H1 (cell line): ENCODE measurements around the gene SLC38A7. TPM values are rescaled to one million over a fixed set of nuclear protein-coding genes. Genes with fewer than 3 reads are reported as not detected.
A peak's percentile ranks its signal among the peaks of the same experiment; 100 is the strongest.

ENCODE experiments used
- CTCF ChIA-PET: fragments of 300-600 bp; sonication (Branson Sonifier 250); formaldehyde crosslinking; loops from one replicate; lab custom pipeline; 2021; ENCODE audit not compliant: partially characterized antibody; lab: Charles Lee
- POLR2A ChIA-PET: fragments of 300-600 bp; sonication (Branson Sonifier 250); formaldehyde crosslinking; loops from one replicate; lab custom pipeline; 2021; ENCODE audit warnings: inconsistent platforms; ENCODE audit not compliant: partially characterized antibody; lab: Charles Lee
- DNase-seq, 2 experiments: peaks; one replicate each; pipeline versions ENCODE4 v3.0.0 to v3.0.0-alpha.2; 2010 to 2022; ENCODE audit warnings: low spot score in 2 of 2, low read depth in 1 of 2, mixed read lengths in 1 of 2
- FAIRE-seq: peaks from 2 replicates; lab custom pipeline; 2011; peaks lifted over from hg19 to GRCh38; lab: Jason Lieb, UNC
- H2AFZ ChIP-seq: 2 replicates; pipeline ENCODE4 v1.8.1; 2012; ENCODE audit warnings: low read length, inconsistent platforms
- H2AK5ac ChIP-seq: 2 replicates; pipeline ENCODE4 v1.6.1; 2013; ENCODE audit warnings: low read depth, low read length
- H2BK120ac ChIP-seq: replicated peaks from 2 replicates; pipeline ENCODE3; 2013; ENCODE audit warnings: low read depth, low read length, inconsistent platforms
- H2BK12ac ChIP-seq: 2 replicates; pipeline ENCODE4 v1.6.1; 2013; ENCODE audit warnings: low read depth, low read length
- H2BK15ac ChIP-seq: 2 replicates; pipeline ENCODE4 v1.6.1; 2013; ENCODE audit warnings: low read length
- H2BK20ac ChIP-seq: 2 replicates; pipeline ENCODE4 v1.6.1; 2013; ENCODE audit warnings: low read length
- H2BK5ac ChIP-seq: 2 replicates; pipeline ENCODE4 v1.6.1; 2013; ENCODE audit warnings: low read depth, low read length
- H3K14ac ChIP-seq: 2 replicates; pipeline ENCODE4 v1.6.1; 2013; ENCODE audit warnings: inconsistent platforms; ENCODE audit not compliant: insufficient read length
- H3K18ac ChIP-seq: 2 replicates; pipeline ENCODE4 v1.6.1; 2013; ENCODE audit warnings: low read length; ENCODE audit errors: extremely low read depth
- H3K23ac ChIP-seq: 2 replicates; pipeline ENCODE4 v1.6.1; 2013; ENCODE audit warnings: inconsistent platforms; ENCODE audit not compliant: insufficient read length
- H3K23me2 ChIP-seq: 2 replicates; pipeline ENCODE4 v1.6.1; 2013; ENCODE audit warnings: low read depth, low read length
- H3K27ac ChIP-seq: 2 replicates; pipeline ENCODE4 v1.6.1; 2011; ENCODE audit warnings: low read depth, low read length, inconsistent platforms
- H3K27me3 ChIP-seq, 4 experiments: replicated peaks in 1 of 4; 1 replicate in 1 of 4; 2 replicates in 3 of 4; pipeline versions ENCODE4 v1.6.1 to v1.8.1; 2011 to 2013; ENCODE audit warnings: low read length in 3 of 4, mild to moderate bottlenecking in 3 of 4, inconsistent platforms in 2 of 4, mixed read lengths in 2 of 4, moderate library complexity in 1 of 4; ENCODE audit not compliant: control insufficient read depth in 3 of 4, insufficient read depth in 3 of 4; ENCODE audit errors: extremely low read depth in 1 of 4
- H3K36me3 ChIP-seq, 4 experiments: 2 replicates each; pipeline versions ENCODE4 v1.6.1 to v1.8.1; 2011 to 2013; ENCODE audit warnings: mild to moderate bottlenecking in 4 of 4, low read length in 3 of 4, moderate library complexity in 2 of 4, control low read depth in 1 of 4, inconsistent platforms in 1 of 4; ENCODE audit not compliant: insufficient read depth in 4 of 4, control insufficient read depth in 2 of 4
- H3K4ac ChIP-seq: replicated peaks from 2 replicates; pipeline ENCODE3; 2013; ENCODE audit warnings: low read length, low read depth, mixed read lengths, inconsistent platforms; ENCODE audit not compliant: insufficient read length
- H3K4me1 ChIP-seq, 4 experiments: replicated peaks in 1 of 4; 1 replicate in 1 of 4; 2 replicates in 3 of 4; pipeline versions ENCODE4 v1.6.1 to v1.8.1; 2011 to 2013; ENCODE audit warnings: low read length in 3 of 4, inconsistent platforms in 2 of 4, mixed read lengths in 1 of 4; ENCODE audit not compliant: insufficient read depth in 4 of 4, control insufficient read depth in 3 of 4
- H3K4me2 ChIP-seq, 2 experiments: 2 replicates each; pipeline versions ENCODE4 v1.6.1 to v1.8.1; 2011 to 2013; ENCODE audit warnings: low read depth in 2 of 2, low read length in 2 of 2, control low read depth in 1 of 2, inconsistent platforms in 1 of 2, mild to moderate bottlenecking in 1 of 2; ENCODE audit not compliant: insufficient read depth in 1 of 2
- H3K4me3 ChIP-seq, 4 experiments: fragments of 200-600, 300-600 bp in 1 of 4; sonication (generic), shearing (Covaris generic), sonication (Bioruptor Twin) in 1 of 4; 2 replicates each; pipeline versions ENCODE4 v1.5.1 to v1.8.1; 2011 to 2016; ENCODE audit warnings: low read length in 4 of 4, low read depth in 3 of 4, control low read depth in 2 of 4, inconsistent platforms in 2 of 4, mild to moderate bottlenecking in 2 of 4, mixed read lengths in 1 of 4, moderate library complexity in 1 of 4; ENCODE audit not compliant: insufficient read depth in 2 of 4; ENCODE audit errors: extremely low read depth in 1 of 4
- H3K56ac ChIP-seq: replicated peaks from 2 replicates; pipeline ENCODE3; 2013; ENCODE audit warnings: low read depth, mild to moderate bottlenecking, mixed read lengths, low read length, inconsistent platforms; ENCODE audit not compliant: insufficient read length
- H3K79me1 ChIP-seq: 2 replicates; pipeline ENCODE4 v1.6.1; 2013; ENCODE audit warnings: low read depth, low read length, control low read depth
- H3K79me2 ChIP-seq, 2 experiments: 2 replicates each; pipeline versions ENCODE4 v1.6.1 to v1.8.1; 2012 to 2013; ENCODE audit warnings: low read length in 2 of 2, mild to moderate bottlenecking in 2 of 2, inconsistent platforms in 1 of 2; ENCODE audit not compliant: insufficient read depth in 2 of 2, control insufficient read depth in 1 of 2
- H3K9ac ChIP-seq, 4 experiments: replicated peaks in 1 of 4; 1 replicate in 1 of 4; 2 replicates in 3 of 4; pipeline versions ENCODE4 v1.6.1 to v1.8.1; 2011 to 2013; ENCODE audit warnings: low read depth in 3 of 4, low read length in 3 of 4, control low read depth in 2 of 4, mild to moderate bottlenecking in 2 of 4, moderate library complexity in 2 of 4, inconsistent platforms in 1 of 4; ENCODE audit errors: extremely low read depth in 1 of 4
- H3K9me3 ChIP-seq, 2 experiments: 2 replicates each; pipeline versions ENCODE4 v1.6.1 to v1.8.1; 2012 to 2013; ENCODE audit warnings: mild to moderate bottlenecking in 2 of 2, moderate library complexity in 2 of 2, control low read depth in 1 of 2, inconsistent platforms in 1 of 2, low read depth in 1 of 2, low read length in 1 of 2, mixed read lengths in 1 of 2; ENCODE audit not compliant: insufficient read depth in 2 of 2
- H4K20me1 ChIP-seq, 2 experiments: replicated peaks in 1 of 2; 2 replicates each; pipeline versions ENCODE3 to v1.8.1; 2011 to 2013; ENCODE audit warnings: inconsistent platforms in 2 of 2, low read length in 2 of 2, mild to moderate bottlenecking in 1 of 2; ENCODE audit not compliant: insufficient read depth in 2 of 2, control insufficient read depth in 1 of 2
- H4K5ac ChIP-seq: 2 replicates; pipeline ENCODE4 v1.6.1; 2013; ENCODE audit warnings: low read length, low read depth, mixed read lengths, inconsistent platforms; ENCODE audit not compliant: insufficient read length
- H4K8ac ChIP-seq: 2 replicates; pipeline ENCODE4 v1.8.0; 2013; ENCODE audit warnings: mild to moderate bottlenecking, moderate library complexity, low read length, inconsistent platforms; ENCODE audit not compliant: insufficient read depth; ENCODE audit errors: extremely low read depth
- H4K91ac ChIP-seq: replicated peaks from 2 replicates; pipeline ENCODE3; 2013; ENCODE audit warnings: low read length, mixed read lengths, inconsistent platforms; ENCODE audit not compliant: insufficient read length
- CEBPB ChIP-seq: IDR thresholded peaks from 2 replicates; pipeline ENCODE4 v1.6.1; 2012; ENCODE audit warnings: low read depth, low read length
- CREB1 ChIP-seq: IDR thresholded peaks from 2 replicates; pipeline ENCODE4 v1.6.1; 2012; ENCODE audit warnings: inconsistent platforms
- GTF2F1 ChIP-seq: IDR thresholded peaks from 2 replicates; pipeline ENCODE4 v1.6.1; 2012; ENCODE audit warnings: low read depth, low read length, improper control_type of control experiment, borderline replicate concordance
- PHF8 ChIP-seq: fragments of 200-600 bp; sonication (generic); conservative IDR thresholded peaks from 2 replicates; pipeline ENCODE4 v1.7.1; 2012; ENCODE audit warnings: low read depth, mild to moderate bottlenecking, inconsistent platforms, low read length, moderate library complexity
- POLR2AphosphoS5 ChIP-seq: IDR thresholded peaks from 2 replicates; pipeline ENCODE4 v1.6.1; 2011; ENCODE audit warnings: low read depth, low read length
- RBBP5 ChIP-seq: IDR thresholded peaks from 2 replicates; pipeline ENCODE4 v1.7.1; 2012; ENCODE audit warnings: low read depth, mild to moderate bottlenecking, inconsistent platforms, low read length, moderate library complexity, borderline replicate concordance
- RFX5 ChIP-seq: IDR thresholded peaks from 2 replicates; pipeline ENCODE4 v1.6.1; 2011; ENCODE audit warnings: low read depth, low read length, improper control_type of control experiment, borderline replicate concordance
- RXRA ChIP-seq: IDR thresholded peaks from 2 replicates; pipeline ENCODE4 v1.6.1; 2011; ENCODE audit warnings: low read depth, mild to moderate bottlenecking, low read length, moderate library complexity; ENCODE audit not compliant: insufficient read depth
- SIN3A ChIP-seq, 2 experiments: IDR thresholded peaks in 1 of 2; conservative IDR thresholded peaks in 1 of 2; 2 replicates each; pipeline ENCODE4 v1.6.1; 2011 to 2012; ENCODE audit warnings: low read length in 2 of 2, improper control_type of control experiment in 1 of 2, low read depth in 1 of 2, mild to moderate bottlenecking in 1 of 2
- SUZ12 ChIP-seq: fragments of 200-600 bp; sonication (generic); IDR thresholded peaks from 2 replicates; pipeline ENCODE4 v1.6.1; 2012; ENCODE audit warnings: mild to moderate bottlenecking, inconsistent platforms, low read length, moderate library complexity, mixed read lengths
- YY1 ChIP-seq: IDR thresholded peaks from 2 replicates; pipeline ENCODE4 v1.6.1; 2011; ENCODE audit warnings: low read depth, mild to moderate bottlenecking, low read length
- WGBS, 2 experiments: shearing (Covaris generic) in 1 of 2; methylation state at CpG; one replicate each; pipeline versions ENCODE4 v1.1.6 to v1.1.7; 2013 to 2015; ENCODE audit warnings: low lambda C conversion rate in 2 of 2, mixed read lengths in 2 of 2, inconsistent platforms in 1 of 2, low coverage in 1 of 2, missing lambda C conversion rate in 1 of 2; ENCODE audit not compliant: insufficient replicate concordance in 2 of 2, insufficient coverage in 1 of 2, insufficient read length in 1 of 2; ENCODE audit errors: extremely low coverage in 1 of 2, missing lambda C conversion rate in 1 of 2; 5-methylcytosine and 5-hydroxymethylcytosine counted together
- polyA plus RNA-seq, 7 experiments: library from polyadenylated mRNA; depleted of rRNA in 3 of 7; stranded (reverse) in 5 of 7; unstranded in 2 of 7; fragments of >200 nt in 5 of 7; fragments of 200-250 nt in 2 of 7; gene quantifications; 1 replicate in 5 of 7; 2 replicates in 1 of 7; 4 replicates in 1 of 7; pipeline versions ENCODE4 v1.2.1 to v1.2.3, GENCODE V29; 2011 to 2013; ENCODE audit warnings: missing spikeins in 2 of 7, mixed read lengths in 2 of 7
- total RNA-seq: library from RNA; stranded (reverse); fragmentation: NEBNext Ultra II Directional; extraction: Animal tissue kit (Norgen Biotek cat#: 25700); gene quantifications from 2 replicates; pipeline ENCODE4 v1.2.1, GENCODE V29; 2021

The SLC38A7 gene
- total and polyA plus RNA-seq, 2 of the 8 experiments (the other 6 are each of a cell fraction or from before 2014, with no cell fraction given) = 26.7 to 28.0 TPM

DNA sequence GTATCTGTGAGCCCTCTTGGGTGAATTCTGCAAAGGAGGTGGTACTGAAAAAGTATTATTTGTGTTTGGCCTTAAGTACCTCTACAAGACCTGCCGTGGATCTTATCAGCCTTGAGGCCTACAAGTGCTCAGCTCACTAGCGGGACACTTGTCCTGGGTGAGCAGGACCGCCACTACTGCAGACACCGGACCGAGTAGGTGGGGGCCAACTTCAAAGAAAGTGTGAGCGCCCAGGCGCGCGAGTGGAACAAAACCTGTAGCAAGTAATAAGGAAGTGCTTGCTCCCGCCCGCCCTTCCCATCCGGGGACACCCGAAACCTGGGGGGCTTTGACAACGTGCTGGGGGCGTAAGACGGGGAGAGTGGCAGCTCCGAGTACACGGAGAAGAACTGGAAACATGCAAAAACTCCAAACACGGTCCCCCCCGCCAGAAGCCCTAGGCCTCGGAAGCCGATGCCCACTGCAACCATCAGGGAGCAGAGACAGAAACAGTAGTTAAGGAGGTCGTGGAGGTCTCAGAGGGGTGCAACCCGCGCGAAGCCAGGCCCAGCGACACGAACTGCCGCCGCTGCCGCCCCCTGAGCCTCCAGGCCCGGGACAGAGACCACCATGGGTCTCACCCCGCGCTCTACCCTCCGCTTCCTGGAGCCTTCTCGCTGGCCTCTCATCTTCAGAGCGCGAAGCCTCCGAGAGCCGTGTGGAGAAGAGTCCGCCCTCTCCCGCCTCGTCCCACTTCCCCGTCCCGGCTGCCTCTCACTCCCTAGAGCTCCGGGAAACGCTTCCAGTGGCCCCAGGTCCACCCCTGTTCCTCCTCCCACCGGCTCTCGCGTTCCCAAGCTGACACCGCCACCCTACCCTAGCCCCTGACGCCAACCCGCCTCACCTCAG lies 55.5 kb downstream of the SLC38A7 start:
- Histone ChIP-seq H3K4me1 (peaks cover 0 to 3% (median 0%) of the 10 kb centered on the region in 4 experiments; a peak in 3 of 7 replicates), H2BK20ac (no peak overlapping the region), H4K8ac (peak overlapping the region; percentile 100), H4K5ac (peak overlapping the region; percentile 98), H2BK12ac (no peak overlapping the region; the same call in 1 of the 2 replicates), H3K9ac (peak overlapping the region; percentile 98 to 100 (median 99)), H3K27me3 (no peaks in the 10 kb centered on the region), H2AK5ac (no peak overlapping the region), H4K91ac (peak overlapping the region; percentile 92), H3K27ac (peak overlapping the region; percentile 96), H3K4ac (peak overlapping the region; percentile 100), H3K4me3 (peak overlapping the region; percentile 83 to 99 (median 94)), H3K4me2 (peak overlapping the region; percentile 85 to 87), H2BK5ac (peak overlapping the region; percentile 99), H2BK15ac (peak overlapping the region; percentile 81; the same call in 1 of the 2 replicates), H4K20me1 (peaks cover 5 to 8% of the 10 kb centered on the region in 2 experiments), H3K79me1 (peaks cover 6% of the 10 kb centered on the region), H3K14ac (no peak overlapping the region), H3K9me3 (no peaks in the 10 kb centered on the region), H3K23ac (no peak overlapping the region), H3K23me2 (peaks cover 5% of the 10 kb centered on the region), H3K79me2 (peaks cover 29 to 55% of the 10 kb centered on the region in 2 experiments), H2AFZ (no peak overlapping the region), H2BK120ac (no peak overlapping the region), H3K36me3 (peaks cover 0 to 10% (median 4%) of the 10 kb centered on the region in 4 experiments; a peak in 3 of 8 replicates), H3K56ac (peak overlapping the region; percentile 95), H3K18ac (peak overlapping the region; percentile 97)
- WGBS, 2 experiments = 1% methylated on average over 49 of the region's 53 CpGs; no CpG with 5 or more reads in 1 of the 2 experiments
- FAIRE-seq = no peak
- CTCF ChIA-PET = interaction anchor here (1.0 kb wide), 1 partner anchor 34 kb away, joined by 3 read pairs; no protein-coding TSS in a partner anchor
- DNase-seq = peak in 1 of 2 experiments; percentile 49
- POLR2A ChIA-PET = interaction anchor here (0.5 to 4.8 kb wide), 17 partner anchors 8 to 111 kb away, joined by 3 to 25 read pairs (median 4); partner anchors contain the start of gene SLC38A7
- TF ChIP-seq PHF8 (peak; percentile 87), SUZ12 (no peak), CREB1 (no peak), RBBP5 (peak; percentile 81; the same call in 1 of the 2 replicates), GTF2F1 (no peak), RFX5 (no peak), CEBPB (no peak), RXRA (no peak), YY1 (no peak), POLR2AphosphoS5 (no peak; the same call in 1 of the 2 replicates), SIN3A (conservative IDR thresholded peaks at IDR 0.05 in 1 of 2, IDR thresholded peaks at IDR 0.05 in 1 of 2; ENCODE audit: low read depth in 1 of 2, low read length in 2 of 2) (no peak)
